GM23338 (cell line): Measurements from ENCODE around the gene RCOR1.

Experiments
- CREB1 ChIP-seq: fragments of 250-450 bp; sonication (Bioruptor Pico); IDR thresholded peaks from 2 replicates; pipeline ENCODE4 v1.5.0; 2020; ENCODE audit warnings: low read depth, mild to moderate bottlenecking, moderate library complexity
- CTCF ChIP-seq, 2 experiments: fragments of 200-600 bp in 1 of 2; sonication (generic) in 1 of 2; conservative IDR thresholded peaks; 2 replicates each; pipeline versions ENCODE4 v1.5.1 to v1.6.1; 2016 to 2017; ENCODE audit warnings: antibody characterized with exemption in 2 of 2, low read depth in 2 of 2, mild to moderate bottlenecking in 2 of 2, moderate library complexity in 1 of 2
- EZH2 ChIP-seq: fragments of 200-600 bp; sonication (generic); IDR thresholded peaks from one replicate; pipeline ENCODE4 v1.8.0; 2017; ENCODE audit warnings: antibody characterized with exemption, mild to moderate bottlenecking, low read depth; ENCODE audit not compliant: unreplicated experiment
- EZH2phosphoT487 ChIP-seq: fragments of 200-600 bp; sonication (generic); IDR thresholded peaks from one replicate; pipeline ENCODE4 v1.8.1; 2018; ENCODE audit warnings: antibody characterized with exemption; ENCODE audit not compliant: unreplicated experiment
- JUNB ChIP-seq: IDR thresholded peaks from one replicate; pipeline ENCODE4 v1.6.1; 2016; ENCODE audit warnings: antibody characterized with exemption; ENCODE audit not compliant: unreplicated experiment
- NANOG ChIP-seq: IDR thresholded peaks from 2 replicates; pipeline ENCODE4 v1.6.1; 2016; ENCODE audit warnings: antibody characterized with exemption, borderline replicate concordance
- POLR2AphosphoS5 ChIP-seq: IDR thresholded peaks from 2 replicates; pipeline ENCODE4 v1.6.1; 2016; ENCODE audit warnings: antibody characterized with exemption, low read depth
- REST ChIP-seq: IDR thresholded peaks from one replicate; pipeline ENCODE4 v1.6.1; 2018; ENCODE audit warnings: antibody characterized with exemption; ENCODE audit not compliant: unreplicated experiment
- STAT1 ChIP-seq: IDR thresholded peaks from one replicate; pipeline ENCODE4 v1.6.1; 2016; ENCODE audit warnings: antibody characterized with exemption; ENCODE audit not compliant: unreplicated experiment

GRCh38 chr14:102723650-102724049 is 131.2 kb downstream of the RCOR1 start:
- no peak for TF ChIP-seq CTCF (conservative IDR thresholded peaks at IDR 0.05; ENCODE audit: low read depth in 2 of 2)
- no peak for TF ChIP-seq POLR2AphosphoS5
- no peak for TF ChIP-seq EZH2
- TF ChIP-seq NANOG = no peak
- no peak for TF ChIP-seq REST
- TF ChIP-seq JUNB = no peak
- no peak for TF ChIP-seq CREB1 (CRISPR knock-in tag)
- TF ChIP-seq STAT1 = no peak
- TF ChIP-seq EZH2phosphoT487 = no peak
